GM18526 (cell line): ENCODE results near the gene ASGR1.

Experiments
- POLR2A ChIP-seq: IDR thresholded peaks from 3 replicates; pipeline ENCODE4 v1.6.1; 2011; ENCODE audit not compliant: insufficient read length; ENCODE audit errors: extremely low read depth

Gene ASGR1

GRCh38 chr17:7139400-7139799 lies 39.8 kb downstream of the ASGR1 start:
- no peak for TF ChIP-seq POLR2A

GRCh38 chr17:7138800-7139381 lies 40.3 kb downstream of the ASGR1 start:
- no peak for TF ChIP-seq POLR2A

- no peak for TF ChIP-seq POLR2A
Observed at GRCh38 chr17:7137171-7137943, 41.8 kb downstream of the ASGR1 start.

- no peak for TF ChIP-seq POLR2A
Observed at GRCh38 chr17:7136266-7136877, 42.8 kb downstream of the ASGR1 start.

GRCh38 chr17:7133916-7134315 lies 45.3 kb downstream of the ASGR1 start:
- TF ChIP-seq POLR2A: no peak

GRCh38 chr17:7133424-7133823 lies 45.7 kb downstream of the ASGR1 start:
- TF ChIP-seq POLR2A: no peak

- no peak for TF ChIP-seq POLR2A
Observed at GRCh38 chr17:7132511-7133094, 46.6 kb downstream of the ASGR1 start.

GRCh38 chr17:7131423-7131791 lies 47.8 kb downstream of the ASGR1 start:
- no peak for TF ChIP-seq POLR2A

GRCh38 chr17:7130621-7131422 lies 48.3 kb downstream of the ASGR1 start:
- no peak for TF ChIP-seq POLR2A

- TF ChIP-seq POLR2A: no peak
Observed at GRCh38 chr17:7129311-7129710, 49.9 kb downstream of the ASGR1 start.

- TF ChIP-seq POLR2A: no peak
Observed at GRCh38 chr17:7128160-7128559, 51.0 kb downstream of the ASGR1 start.

GRCh38 chr17:7124923-7125322 lies 54.2 kb downstream of the ASGR1 start:
- TF ChIP-seq POLR2A: no peak

- TF ChIP-seq POLR2A: no peak
Observed at GRCh38 chr17:7123844-7124243, 55.3 kb downstream of the ASGR1 start.
